CD4-positive, CD25-positive, alpha-beta regulatory T cell (primary cell): ENCODE measurements around the gene TRIM38. TPM values are rescaled to one million over a fixed set of nuclear protein-coding genes. Genes with fewer than 3 reads are reported as not detected.

Experiments used
- ATAC-seq, 2 donors: fragments of 150-1000 bp; cut with Tn5 transposase; one replicate each; pipeline ENCODE4 v1.10.0; 2021; ENCODE audit warnings: low read depth in 2 of 2, moderate number of reproducible peaks in 2 of 2, moderate library complexity in 1 of 2
- DNase-seq, 3 donors: peaks; one replicate each; pipeline versions ENCODE4 v3.0.0 to v3.0.0-alpha.2; 2012 to 2022; ENCODE audit warnings: mixed read lengths in 1 of 3
- H3K27ac ChIP-seq: one replicate; pipeline ENCODE4 v1.7.0; 2013; ENCODE audit warnings: mild to moderate bottlenecking, low read length; ENCODE audit not compliant: insufficient read depth, poor library complexity, severe bottlenecking
- H3K27me3 ChIP-seq: one replicate; pipeline ENCODE4 v1.7.0; 2013; ENCODE audit warnings: low read length; ENCODE audit not compliant: control insufficient read depth, insufficient read depth
- H3K36me3 ChIP-seq: one replicate; pipeline ENCODE4 v1.7.0; 2013; ENCODE audit warnings: mild to moderate bottlenecking, low read length, moderate library complexity; ENCODE audit not compliant: control insufficient read depth, insufficient read depth
- H3K4me1 ChIP-seq: 2 replicates; pipeline ENCODE4 v1.7.0; 2013; ENCODE audit warnings: mild to moderate bottlenecking, low read length; ENCODE audit not compliant: insufficient read depth, control insufficient read depth, poor library complexity, severe bottlenecking
- H3K4me3 ChIP-seq: one replicate; pipeline ENCODE4 v1.7.0; 2013; ENCODE audit warnings: low read depth, mild to moderate bottlenecking, low read length, moderate library complexity
- H3K9me3 ChIP-seq, 2 experiments: 1 replicate in 1 of 2; 2 replicates in 1 of 2; pipeline ENCODE4 v1.7.0; 2013; ENCODE audit warnings: low read length in 2 of 2, mild to moderate bottlenecking in 1 of 2, moderate library complexity in 1 of 2; ENCODE audit not compliant: control insufficient read depth in 2 of 2
- H3K27ac Mint-ChIP-seq, 3 donors: one replicate each; pipeline ENCODE4 v1.8.0; 2020 to 2022; ENCODE audit warnings: mild to moderate bottlenecking in 3 of 3, mixed read lengths in 3 of 3, moderate library complexity in 2 of 3
- H3K27me3 Mint-ChIP-seq: one replicate; pipeline ENCODE4 v1.8.0; 2022; ENCODE audit warnings: mild to moderate bottlenecking, mixed read lengths
- H3K36me3 Mint-ChIP-seq: one replicate; pipeline ENCODE4 v1.8.0; 2020; ENCODE audit warnings: mixed read lengths
- H3K4me1 Mint-ChIP-seq, 4 donors: one replicate each; pipeline ENCODE4 v1.8.0; 2020 to 2022; ENCODE audit warnings: mixed read lengths in 4 of 4, mild to moderate bottlenecking in 1 of 4
- H3K4me3 Mint-ChIP-seq, 4 donors: one replicate each; pipeline ENCODE4 v1.8.0; 2020 to 2022; ENCODE audit warnings: mild to moderate bottlenecking in 4 of 4, mixed read lengths in 4 of 4, moderate library complexity in 3 of 4
- H3K9me3 Mint-ChIP-seq, 7 donors: one replicate each; pipeline ENCODE4 v1.8.0; 2020 to 2022; ENCODE audit warnings: mixed read lengths in 7 of 7, mild to moderate bottlenecking in 3 of 7, moderate library complexity in 2 of 7
- polyA plus RNA-seq, 4 donors: library from polyadenylated mRNA; unstranded; fragments of 300-500 nt; fragmentation: Illumina TruSeq; gene quantifications; one replicate each; pipeline ENCODE4 v1.2.3, GENCODE V29; 2021
- total RNA-seq: library from RNA; stranded (reverse); gene quantifications from one replicate; pipeline ENCODE4 v1.2.3, GENCODE V29; 2022

Gene TRIM38
- total and polyA plus RNA-seq, 5 donors from 2014 or later: 6.6 to 22.9 (median 8.9) TPM

- H3K27ac Mint-ChIP-seq: peak overlapping the region; percentile 8 to 86 (median 16)
- DNase-seq (no peak), ATAC-seq (no peak)
- H3K9me3 Mint-ChIP-seq: no peaks in the 10 kb centered on the region
- peaks cover 98% of the 10 kb centered on the region for H3K36me3 ChIP-seq
- H3K4me3 Mint-ChIP-seq: no peak overlapping the region
- peaks cover 24 to 69% (median 51%) of the 10 kb centered on the region in 4 donors for H3K4me1 Mint-ChIP-seq
- H3K27me3 Mint-ChIP-seq: peaks cover 4% of the 10 kb centered on the region
- peaks cover 24% of the 10 kb centered on the region for H3K4me1 ChIP-seq
- H3K9me3 ChIP-seq: no peaks in the 10 kb centered on the region
- H3K27ac ChIP-seq: no peak overlapping the region
- no peak overlapping the region for H3K4me3 ChIP-seq
- no peaks in the 10 kb centered on the region for H3K27me3 ChIP-seq
- H3K36me3 Mint-ChIP-seq: peaks cover 72% of the 10 kb centered on the region
Measured at GRCh38 chr6:25972128-25972527, 9.5 kb downstream of the TRIM38 start.

- Mint-ChIP-seq H3K4me1 (peaks cover 19 to 68% (median 47%) of the 10 kb centered on the region in 4 donors), H3K27ac (peak overlapping the region in 2 of 3 donors; percentile 51 to 68), H3K9me3 (no peaks in the 10 kb centered on the region), H3K36me3 (peaks cover 73% of the 10 kb centered on the region), H3K4me3 (no peak overlapping the region), H3K27me3 (peaks cover 4% of the 10 kb centered on the region)
- no peaks in the 10 kb centered on the region for H3K27me3 ChIP-seq
- H3K27ac ChIP-seq: no peak overlapping the region
- no peak overlapping the region for H3K4me3 ChIP-seq
- no peaks in the 10 kb centered on the region for H3K9me3 ChIP-seq
- H3K36me3 ChIP-seq: peaks cover 100% of the 10 kb centered on the region
- no peak for DNase-seq
- peaks cover 16% of the 10 kb centered on the region for H3K4me1 ChIP-seq
- ATAC-seq: no peak
Measured at GRCh38 chr6:25972902-25973301, 10.3 kb downstream of the TRIM38 start.

- no peak for DNase-seq
- Histone ChIP-seq H3K4me3 (no peak overlapping the region), H3K4me1 (peaks cover 5% of the 10 kb centered on the region), H3K36me3 (peaks cover 100% of the 10 kb centered on the region), H3K9me3 (no peaks in the 10 kb centered on the region), H3K27me3 (no peaks in the 10 kb centered on the region), H3K27ac (no peak overlapping the region)
- no peak for ATAC-seq
- peaks cover 4% of the 10 kb centered on the region for H3K27me3 Mint-ChIP-seq
- no peak overlapping the region for H3K4me3 Mint-ChIP-seq
- peaks cover 13 to 62% (median 37%) of the 10 kb centered on the region in 4 donors for H3K4me1 Mint-ChIP-seq
- H3K9me3 Mint-ChIP-seq: no peaks in the 10 kb centered on the region
- peak overlapping the region in 1 of 3 donors; percentile 68 for H3K27ac Mint-ChIP-seq
- peaks cover 66% of the 10 kb centered on the region for H3K36me3 Mint-ChIP-seq
Measured at GRCh38 chr6:25973923-25974555, 11.4 kb downstream of the TRIM38 start.

- H3K4me3 ChIP-seq: no peak overlapping the region
Measured at GRCh38 chr6:25975923-25976560, 13.4 kb downstream of the TRIM38 start.

DNA sequence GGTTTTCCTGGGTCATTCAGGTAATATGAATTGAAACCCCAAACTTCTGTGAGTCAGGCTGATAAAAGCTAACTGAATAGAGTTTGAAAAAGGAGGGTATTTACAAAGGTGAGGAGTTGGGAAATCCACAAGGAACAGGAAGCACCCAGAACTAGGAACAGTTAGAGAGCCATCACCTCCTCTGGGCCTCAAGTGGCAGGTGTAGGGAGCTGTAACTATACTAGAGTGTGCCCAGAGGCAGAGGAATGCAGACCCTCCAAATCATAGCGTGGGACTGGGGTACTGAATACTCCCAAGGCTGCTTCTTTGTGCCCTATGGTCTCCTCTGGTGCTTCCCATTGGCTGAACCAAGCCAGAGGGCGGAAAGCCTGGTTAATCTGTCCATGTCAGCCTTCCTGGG is 18.3 kb downstream of the TRIM38 start:
- peak overlapping the region in 2 of 3 donors; percentile 4 to 32 for H3K27ac Mint-ChIP-seq
- peaks cover 7 to 38% (median 26%) of the 10 kb centered on the region in 4 donors for H3K4me1 Mint-ChIP-seq
- DNase-seq (no peak), ATAC-seq (no peak)
- Histone ChIP-seq H3K4me3 (no peak overlapping the region), H3K4me1 (no peaks in the 10 kb centered on the region), H3K9me3 (no peaks in the 10 kb centered on the region), H3K27me3 (no peaks in the 10 kb centered on the region), H3K27ac (no peak overlapping the region), H3K36me3 (peaks cover 94% of the 10 kb centered on the region)
- no peaks in the 10 kb centered on the region for H3K27me3 Mint-ChIP-seq
- H3K9me3 Mint-ChIP-seq: no peaks in the 10 kb centered on the region
- H3K36me3 Mint-ChIP-seq: peaks cover 52% of the 10 kb centered on the region
- no peak overlapping the region for H3K4me3 Mint-ChIP-seq

More at GRCh38 chr6:25975923-25976560, 13.4 kb downstream of the TRIM38 start:
- Mint-ChIP-seq H3K27me3 (peaks cover 4% of the 10 kb centered on the region), H3K36me3 (peaks cover 56% of the 10 kb centered on the region), H3K4me3 (no peak overlapping the region), H3K27ac (peak overlapping the region in 2 of 3 donors; percentile 42 to 59), H3K9me3 (no peaks in the 10 kb centered on the region), H3K4me1 (peaks cover 5 to 52% (median 28%) of the 10 kb centered on the region in 4 donors)
- DNase-seq (no peak), ATAC-seq (no peak)
- Histone ChIP-seq H3K4me1 (no peaks in the 10 kb centered on the region), H3K27ac (no peak overlapping the region), H3K36me3 (peaks cover 96% of the 10 kb centered on the region), H3K27me3 (no peaks in the 10 kb centered on the region), H3K9me3 (no peaks in the 10 kb centered on the region)

DNA sequence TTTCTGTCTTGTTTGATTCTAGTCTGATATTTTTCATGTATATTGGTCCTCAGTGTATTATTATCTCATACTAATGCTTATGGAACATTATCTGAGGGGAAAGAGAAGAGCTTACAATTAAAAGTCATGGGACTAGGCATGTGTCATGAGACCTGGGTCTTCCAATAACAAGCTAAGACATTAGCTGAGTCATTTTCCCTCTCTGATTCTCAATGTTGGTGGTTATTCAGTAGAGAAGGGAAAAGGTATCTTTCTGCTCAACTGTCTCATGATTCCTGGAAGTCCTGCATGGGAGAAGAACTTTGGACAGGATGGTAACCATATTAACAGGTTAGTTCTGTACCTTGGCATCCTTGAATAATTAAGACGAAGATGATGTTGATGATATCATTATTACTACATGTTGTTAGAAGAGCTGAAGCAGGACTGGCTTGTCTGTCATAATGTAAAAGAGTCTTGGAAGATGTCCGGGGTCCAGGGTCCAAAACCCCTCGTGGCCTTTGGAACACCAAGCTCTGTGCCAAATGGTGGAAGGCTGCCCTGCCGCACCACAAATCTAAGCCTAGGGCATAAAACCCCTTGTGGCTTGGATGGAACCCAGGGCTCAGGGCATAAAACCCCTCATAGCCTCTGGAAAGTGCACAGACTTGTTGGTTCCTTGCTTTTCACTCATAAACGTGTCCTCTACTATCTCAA is 19.1 kb downstream of the TRIM38 start:
- Histone ChIP-seq H3K4me1 (no peaks in the 10 kb centered on the region), H3K27ac (no peak overlapping the region), H3K4me3 (no peak overlapping the region), H3K27me3 (no peaks in the 10 kb centered on the region), H3K36me3 (peaks cover 86% of the 10 kb centered on the region), H3K9me3 (no peaks in the 10 kb centered on the region)
- H3K4me3 Mint-ChIP-seq: peak overlapping the region in 1 of 4 donors; percentile 7
- DNase-seq (no peak), ATAC-seq (no peak)
- peak overlapping the region in 2 of 3 donors; percentile 4 to 55 for H3K27ac Mint-ChIP-seq
- no peaks in the 10 kb centered on the region for H3K9me3 Mint-ChIP-seq
- no peaks in the 10 kb centered on the region for H3K27me3 Mint-ChIP-seq
- H3K4me1 Mint-ChIP-seq: peaks cover 5 to 34% (median 23%) of the 10 kb centered on the region in 4 donors
- peaks cover 48% of the 10 kb centered on the region for H3K36me3 Mint-ChIP-seq

GRCh38 chr6:25984265-25984664 is 21.7 kb downstream of the TRIM38 start:
- no peaks in the 10 kb centered on the region for H3K27me3 Mint-ChIP-seq
- Histone ChIP-seq H3K36me3 (peaks cover 65% of the 10 kb centered on the region), H3K9me3 (no peaks in the 10 kb centered on the region), H3K4me3 (no peak overlapping the region), H3K4me1 (no peaks in the 10 kb centered on the region), H3K27me3 (no peaks in the 10 kb centered on the region), H3K27ac (no peak overlapping the region)
- H3K4me3 Mint-ChIP-seq: no peak overlapping the region
- peaks cover 47% of the 10 kb centered on the region for H3K36me3 Mint-ChIP-seq
- H3K4me1 Mint-ChIP-seq: peaks cover 5 to 30% (median 23%) of the 10 kb centered on the region in 4 donors
- DNase-seq (no peak), ATAC-seq (no peak)
- no peaks in the 10 kb centered on the region for H3K9me3 Mint-ChIP-seq
- peak overlapping the region in 2 of 3 donors; percentile 64 to 75 for H3K27ac Mint-ChIP-seq
